Liver (tissue), 3 donors: ENCODE results near the gene RBM38.

Experiments
- ATF3 ChIP-seq: IDR thresholded peaks from 2 replicates; pipeline ENCODE4 v1.6.1; 2016; ENCODE audit warnings: antibody characterized with exemption
- CTCF ChIP-seq: fragments of 150-350 bp; IDR thresholded peaks from 2 replicates; pipeline ENCODE4 v1.5.1; 2017; ENCODE audit warnings: improper control_type of control experiment, low read depth, low read length; ENCODE audit not compliant: missing input control
- donor health status: healthy.
- donor health status: healthy.

DNA sequence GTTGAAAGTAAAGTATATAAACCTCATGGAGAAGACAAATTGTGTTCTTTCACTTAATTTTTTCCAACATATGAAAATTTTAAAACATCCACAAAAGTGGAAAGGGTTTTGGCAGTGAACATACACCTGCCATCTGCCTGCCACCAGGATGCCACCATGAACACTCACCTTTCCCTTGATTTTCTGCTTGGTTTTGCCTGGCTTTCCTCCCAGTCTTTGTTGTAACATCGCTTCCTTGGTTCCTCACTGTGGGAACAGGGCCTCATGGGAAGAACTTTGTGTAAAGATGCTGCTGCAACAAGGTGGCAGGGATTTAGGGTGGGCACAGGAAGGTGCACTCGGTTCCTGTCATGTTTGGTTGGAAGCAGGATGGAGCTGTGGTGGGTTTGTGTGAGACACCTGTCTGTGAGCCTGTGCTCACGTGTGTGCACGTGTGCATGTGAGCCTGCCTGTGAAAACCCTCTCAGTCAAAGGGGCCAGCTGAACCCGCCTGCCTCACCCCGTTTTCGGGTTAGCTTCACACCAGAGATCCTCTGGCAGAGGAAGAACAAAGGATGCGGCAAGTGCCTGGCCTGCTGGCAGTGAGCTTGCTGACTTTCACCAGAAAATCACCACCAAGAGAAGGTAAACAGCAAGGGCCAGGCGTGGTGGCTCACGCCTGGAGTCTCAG lies 11.0 kb upstream of the RBM38 start:
- TF ChIP-seq CTCF (no peak), ATF3 (no peak)
